Right lobe of liver (tissue), 4 donors: ENCODE data around the gene COX11.

Source experiments
- POLR2A ChIP-seq: fragments of 450-650 bp; IDR thresholded peaks from one replicate; pipeline ENCODE4 v1.6.1; 2017; ENCODE audit warnings: antibody characterized with exemption, mild to moderate bottlenecking
- TF ChIP-seq, protein P1 (sequence below), 4 donors: fragments of 200-600 bp in 3 of 4; fragments of 450-650 bp in 1 of 4; IDR thresholded peaks; one replicate each; pipeline versions ENCODE4 v1.5.1 to v1.8.0; 2016 to 2022; ENCODE audit warnings: antibody characterized with exemption in 4 of 4, mild to moderate bottlenecking in 2 of 4
- donor health status: DM: no; HTN: no; CAD: no.
- donor health status: DM: no; HTN: no; CAD: no.
- donor health status: DM: no; HTN: yes; CAD: no.

DNA sequence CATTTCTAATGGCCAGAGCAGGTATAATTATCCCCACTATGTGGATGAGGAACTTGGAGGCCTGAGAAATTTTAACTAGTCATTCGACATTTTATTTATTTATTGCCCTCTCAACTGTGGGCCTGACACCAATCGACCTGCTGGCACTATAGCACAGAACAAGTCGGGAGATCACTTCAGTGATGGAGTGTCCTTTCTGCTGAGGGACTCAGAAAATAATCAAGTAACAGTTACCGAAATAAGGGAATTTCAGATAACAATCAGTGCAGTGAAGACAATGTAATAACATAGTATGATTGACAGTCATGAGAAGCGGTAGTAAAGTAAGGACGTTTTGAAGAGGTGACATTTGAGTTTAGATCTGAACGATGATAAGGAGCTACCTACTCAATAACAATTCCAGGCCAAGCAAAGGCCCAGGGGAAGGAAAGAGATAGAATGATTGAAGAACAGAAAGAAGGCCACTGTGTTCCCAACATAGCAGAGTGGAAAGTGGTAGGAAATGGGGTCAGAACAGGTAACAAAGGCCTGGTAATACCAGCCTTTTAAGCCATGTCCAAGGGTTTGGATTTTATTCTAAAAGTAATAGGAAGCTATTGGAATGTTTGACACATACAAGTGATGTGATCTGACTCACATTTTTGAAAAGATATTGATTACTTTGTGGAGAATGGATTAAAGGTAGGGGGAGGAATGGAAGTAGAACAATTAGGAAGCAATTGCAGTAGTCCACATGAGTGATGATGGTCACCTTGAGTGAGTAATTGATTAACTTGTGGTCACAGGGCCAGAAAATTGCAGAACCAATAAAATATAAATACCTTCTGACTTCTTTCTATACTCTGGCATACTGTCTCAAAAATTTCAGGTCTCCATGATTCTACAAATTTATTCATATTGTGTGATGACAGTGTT is 1.5 kb upstream of the COX11 start:
- TF ChIP-seq POLR2A: no peak
- TF ChIP-seq, protein P1, sequence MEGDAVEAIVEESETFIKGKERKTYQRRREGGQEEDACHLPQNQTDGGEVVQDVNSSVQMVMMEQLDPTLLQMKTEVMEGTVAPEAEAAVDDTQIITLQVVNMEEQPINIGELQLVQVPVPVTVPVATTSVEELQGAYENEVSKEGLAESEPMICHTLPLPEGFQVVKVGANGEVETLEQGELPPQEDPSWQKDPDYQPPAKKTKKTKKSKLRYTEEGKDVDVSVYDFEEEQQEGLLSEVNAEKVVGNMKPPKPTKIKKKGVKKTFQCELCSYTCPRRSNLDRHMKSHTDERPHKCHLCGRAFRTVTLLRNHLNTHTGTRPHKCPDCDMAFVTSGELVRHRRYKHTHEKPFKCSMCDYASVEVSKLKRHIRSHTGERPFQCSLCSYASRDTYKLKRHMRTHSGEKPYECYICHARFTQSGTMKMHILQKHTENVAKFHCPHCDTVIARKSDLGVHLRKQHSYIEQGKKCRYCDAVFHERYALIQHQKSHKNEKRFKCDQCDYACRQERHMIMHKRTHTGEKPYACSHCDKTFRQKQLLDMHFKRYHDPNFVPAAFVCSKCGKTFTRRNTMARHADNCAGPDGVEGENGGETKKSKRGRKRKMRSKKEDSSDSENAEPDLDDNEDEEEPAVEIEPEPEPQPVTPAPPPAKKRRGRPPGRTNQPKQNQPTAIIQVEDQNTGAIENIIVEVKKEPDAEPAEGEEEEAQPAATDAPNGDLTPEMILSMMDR (IDR thresholded peaks at IDR 0.05): no peak
